Mesodermal cell (in vitro differentiated cells): ENCODE results near the gene FCN2.

Source experiments
- H3K27ac ChIP-seq: 2 replicates; pipeline ENCODE4 v1.7.0; 2013; ENCODE audit warnings: mild to moderate bottlenecking, low read depth, low read length, moderate library complexity; ENCODE audit not compliant: severe bottlenecking
- H3K36me3 ChIP-seq: 2 replicates; pipeline ENCODE4 v1.7.1; 2013; ENCODE audit warnings: mild to moderate bottlenecking, low read length, moderate library complexity; ENCODE audit not compliant: control insufficient read depth, insufficient read depth
- H3K4me1 ChIP-seq: one replicate; pipeline ENCODE4 v1.7.1; 2013; ENCODE audit warnings: mild to moderate bottlenecking, low read length; ENCODE audit not compliant: insufficient read depth, control insufficient read depth, poor library complexity, severe bottlenecking
- H3K4me3 ChIP-seq: 2 replicates; pipeline ENCODE4 v1.7.0; 2013; ENCODE audit warnings: low read length, control low read depth, mild to moderate bottlenecking; ENCODE audit not compliant: insufficient read depth, poor library complexity, severe bottlenecking; ENCODE audit errors: extremely low read depth
- H3K9me3 ChIP-seq: 2 replicates; pipeline ENCODE4 v1.7.1; 2013; ENCODE audit warnings: mild to moderate bottlenecking, low read length, moderate library complexity; ENCODE audit not compliant: control insufficient read depth
- WGBS, 2 experiments: methylation state at CpG; one replicate each; pipeline ENCODE4 v1.1.5; 2013; ENCODE audit warnings: missing lambda C conversion rate in 2 of 2; ENCODE audit not compliant: insufficient coverage in 2 of 2; 5-methylcytosine and 5-hydroxymethylcytosine counted together

FCN2 gene

DNA sequence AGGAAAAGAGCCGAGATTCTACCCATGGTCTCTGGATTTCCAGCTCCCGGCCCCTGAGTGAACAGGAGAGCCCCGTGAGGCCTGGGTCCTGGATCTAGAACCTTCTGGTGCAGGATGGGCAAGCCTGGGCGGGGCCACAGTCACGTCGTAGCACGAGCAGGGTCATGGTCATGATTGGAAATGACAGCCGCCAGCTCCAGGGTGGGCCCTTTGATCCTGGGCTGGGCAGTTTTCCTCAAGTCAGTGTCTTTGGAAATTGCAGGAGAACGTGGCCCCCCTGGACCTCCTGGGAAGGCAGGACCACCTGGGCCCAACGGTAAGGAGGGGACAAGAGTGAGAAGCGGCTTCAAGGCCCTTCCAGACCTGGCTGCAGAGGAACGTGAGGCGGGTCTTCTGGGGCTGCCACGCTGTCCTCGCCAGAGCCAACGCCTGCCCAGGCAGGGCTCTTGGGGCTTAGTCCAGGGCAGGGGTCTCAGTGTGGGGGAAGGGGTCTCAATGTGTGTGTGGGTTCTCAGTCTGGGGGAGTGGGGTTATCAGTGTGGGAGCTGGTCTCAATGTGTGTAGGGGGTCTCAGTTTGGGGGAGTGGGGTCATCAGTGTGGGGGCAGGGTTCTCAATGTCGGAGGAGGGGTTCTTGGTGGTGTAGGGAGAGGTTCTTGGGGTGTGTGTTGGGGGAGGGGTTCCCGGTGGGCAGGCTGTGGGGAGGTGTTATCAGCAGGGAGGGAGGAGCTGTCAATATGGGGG lies 2.6 kb downstream of the FCN2 start:
- no peak overlapping the region for H3K27ac ChIP-seq
- no peaks in the 10 kb centered on the region for H3K4me1 ChIP-seq
- H3K9me3 ChIP-seq, result no peaks in the 10 kb centered on the region
- no peak overlapping the region for H3K4me3 ChIP-seq
- H3K36me3 ChIP-seq, result no peaks in the 10 kb centered on the region
- whole genome bisulfite sequencing, 2 experiments, result 92 to 94% methylated on average over 14 to 18 of the region's 18 CpGs

DNA sequence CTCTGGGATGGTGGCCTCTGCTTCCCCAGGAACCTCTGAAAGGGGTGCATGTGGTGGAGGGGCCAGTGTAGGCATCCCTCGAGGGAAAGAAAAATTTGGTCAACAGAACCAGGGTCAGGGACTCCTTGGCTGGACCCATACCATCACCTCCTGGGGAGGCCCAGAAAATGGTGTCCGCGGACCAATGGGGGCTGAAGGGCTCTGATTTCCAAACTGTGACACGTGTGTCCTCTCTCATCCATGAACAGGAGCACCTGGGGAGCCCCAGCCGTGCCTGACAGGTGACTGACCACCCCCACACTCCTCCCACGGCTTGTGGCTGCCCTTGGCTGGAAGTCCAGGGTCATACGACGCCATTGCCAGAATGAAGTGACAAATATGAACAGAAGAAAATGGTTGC lies 3.9 kb downstream of the FCN2 start:
- no peaks in the 10 kb centered on the region for H3K36me3 ChIP-seq
- no peak overlapping the region for H3K4me3 ChIP-seq
- H3K9me3 ChIP-seq, result no peaks in the 10 kb centered on the region
- H3K27ac ChIP-seq, result no peak overlapping the region
- no peaks in the 10 kb centered on the region for H3K4me1 ChIP-seq
- WGBS, 2 experiments, result 95 to 98% methylated on average over 4 to 7 of the region's 8 CpGs

DNA sequence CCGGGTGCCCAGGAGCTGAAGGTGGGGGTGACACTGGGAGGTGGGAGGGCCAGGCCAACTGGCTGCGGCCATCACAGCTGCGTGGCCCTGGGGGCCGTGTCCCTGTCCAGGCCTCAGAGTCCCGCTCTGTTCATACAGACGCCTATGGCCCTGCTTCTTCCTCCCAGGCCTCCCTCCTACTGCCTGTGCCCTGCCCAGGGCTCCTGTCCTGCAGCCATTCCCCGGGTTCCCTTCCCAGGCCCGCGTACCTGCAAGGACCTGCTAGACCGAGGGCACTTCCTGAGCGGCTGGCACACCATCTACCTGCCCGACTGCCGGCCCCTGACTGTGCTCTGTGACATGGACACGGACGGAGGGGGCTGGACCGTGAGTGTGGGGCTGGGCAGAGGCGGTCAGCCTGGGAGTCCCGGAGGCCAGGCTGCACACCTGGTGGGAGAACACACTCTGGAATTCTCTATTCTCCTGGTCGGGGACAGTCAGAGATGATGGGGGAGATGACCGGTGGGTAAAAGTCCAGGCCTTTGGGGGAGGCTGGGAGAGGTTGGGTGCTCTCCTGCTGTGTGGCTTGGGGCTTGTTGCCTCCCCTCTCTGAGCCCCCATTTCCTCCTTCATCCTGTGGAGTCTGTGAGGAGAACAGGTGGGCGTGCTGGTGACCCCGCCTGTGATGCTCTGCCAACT lies 4.5 kb downstream of the FCN2 start:
- H3K36me3 ChIP-seq, result no peaks in the 10 kb centered on the region
- no peaks in the 10 kb centered on the region for H3K9me3 ChIP-seq
- H3K4me3 ChIP-seq, result no peak overlapping the region
- no peak overlapping the region for H3K27ac ChIP-seq
- 93 to 99% methylated on average over 7 to 10 of the region's 22 CpGs for WGBS, 2 experiments
- no peaks in the 10 kb centered on the region for H3K4me1 ChIP-seq

DNA sequence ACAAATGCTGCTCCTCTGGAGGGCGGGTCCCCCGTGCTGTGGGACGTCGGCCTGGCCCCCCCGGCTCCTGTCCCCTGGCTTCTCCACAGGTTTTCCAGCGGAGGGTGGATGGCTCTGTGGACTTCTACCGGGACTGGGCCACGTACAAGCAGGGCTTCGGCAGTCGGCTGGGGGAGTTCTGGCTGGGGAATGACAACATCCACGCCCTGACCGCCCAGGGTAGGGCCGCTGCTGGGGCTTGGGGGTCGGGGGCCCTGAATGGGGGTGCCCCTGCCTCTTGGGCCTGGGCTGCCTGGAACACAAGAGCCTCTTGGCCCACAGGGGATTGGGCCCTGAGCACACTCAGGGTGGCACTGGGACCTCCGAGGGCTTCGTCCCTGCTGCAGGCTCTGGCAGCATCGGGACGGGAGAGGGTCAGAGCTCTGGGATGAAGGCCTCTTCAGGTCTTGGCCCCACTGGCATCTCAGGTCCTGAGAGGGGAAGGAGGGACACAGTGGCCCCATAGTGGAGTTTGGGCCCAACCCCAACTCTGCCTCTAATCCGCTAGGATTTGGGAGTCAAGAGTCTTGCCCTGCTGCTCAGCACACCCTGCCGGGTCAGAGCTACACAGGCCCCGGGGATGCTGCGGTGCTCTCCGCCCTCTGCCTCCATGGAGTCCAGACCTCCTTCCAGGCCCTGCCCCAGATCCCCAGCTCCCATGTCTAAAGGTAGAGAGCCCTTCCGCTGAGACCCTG lies 5.2 kb downstream of the FCN2 start:
- 90 to 91% methylated on average over 17 to 23 of the region's 24 CpGs for WGBS, 2 experiments
- Histone ChIP-seq H3K36me3 (no peaks in the 10 kb centered on the region), H3K4me3 (no peak overlapping the region), H3K4me1 (no peaks in the 10 kb centered on the region), H3K27ac (no peak overlapping the region), H3K9me3 (no peaks in the 10 kb centered on the region)

DNA sequence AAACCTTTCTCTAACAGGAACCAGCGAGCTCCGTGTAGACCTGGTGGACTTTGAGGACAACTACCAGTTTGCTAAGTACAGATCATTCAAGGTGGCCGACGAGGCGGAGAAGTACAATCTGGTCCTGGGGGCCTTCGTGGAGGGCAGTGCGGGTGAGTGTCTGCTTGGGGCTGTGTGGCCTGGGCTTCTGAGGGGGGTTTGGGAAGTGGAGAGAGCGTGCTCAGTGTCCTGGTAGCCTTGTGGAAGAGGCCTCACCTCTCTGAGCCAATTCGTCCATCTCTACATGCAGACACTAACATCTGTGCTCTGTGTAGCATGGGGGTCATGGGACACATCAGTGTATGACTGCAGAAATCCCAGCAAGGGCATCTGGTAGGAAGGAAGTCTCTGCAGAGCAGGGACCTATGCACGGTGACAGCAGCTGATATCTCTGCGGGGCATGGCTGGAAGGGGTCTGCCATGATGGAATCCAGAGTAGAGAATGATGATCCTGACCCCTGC lies 5.9 kb downstream of the FCN2 start:
- Histone ChIP-seq H3K4me1 (no peaks in the 10 kb centered on the region), H3K9me3 (no peaks in the 10 kb centered on the region), H3K36me3 (no peaks in the 10 kb centered on the region), H3K27ac (no peak overlapping the region), H3K4me3 (no peak overlapping the region)
- WGBS, 2 experiments, result 93 to 97% methylated on average over 9 to 10 of the region's 11 CpGs

DNA sequence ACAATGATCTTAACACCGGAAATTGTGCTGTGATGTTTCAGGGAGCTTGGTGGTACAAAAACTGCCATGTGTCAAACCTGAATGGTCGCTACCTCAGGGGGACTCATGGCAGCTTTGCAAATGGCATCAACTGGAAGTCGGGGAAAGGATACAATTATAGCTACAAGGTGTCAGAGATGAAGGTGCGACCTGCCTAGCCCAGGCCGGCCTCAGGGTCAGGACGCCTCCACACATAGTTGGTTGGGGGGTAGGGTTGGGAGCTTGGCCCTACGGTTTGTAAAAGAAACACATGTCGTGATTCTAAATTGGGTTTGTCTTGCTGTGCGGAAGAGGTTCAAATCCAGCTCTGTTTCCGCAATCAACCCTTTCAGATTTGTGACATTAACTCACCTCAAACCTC lies 6.6 kb downstream of the FCN2 start:
- H3K9me3 ChIP-seq, result no peaks in the 10 kb centered on the region
- no peak overlapping the region for H3K27ac ChIP-seq
- H3K4me3 ChIP-seq, result no peak overlapping the region
- 87 to 89% methylated on average over 7 to 9 of the region's 10 CpGs for WGBS, 2 experiments
- H3K36me3 ChIP-seq, result no peaks in the 10 kb centered on the region
- H3K4me1 ChIP-seq, result no peaks in the 10 kb centered on the region

DNA sequence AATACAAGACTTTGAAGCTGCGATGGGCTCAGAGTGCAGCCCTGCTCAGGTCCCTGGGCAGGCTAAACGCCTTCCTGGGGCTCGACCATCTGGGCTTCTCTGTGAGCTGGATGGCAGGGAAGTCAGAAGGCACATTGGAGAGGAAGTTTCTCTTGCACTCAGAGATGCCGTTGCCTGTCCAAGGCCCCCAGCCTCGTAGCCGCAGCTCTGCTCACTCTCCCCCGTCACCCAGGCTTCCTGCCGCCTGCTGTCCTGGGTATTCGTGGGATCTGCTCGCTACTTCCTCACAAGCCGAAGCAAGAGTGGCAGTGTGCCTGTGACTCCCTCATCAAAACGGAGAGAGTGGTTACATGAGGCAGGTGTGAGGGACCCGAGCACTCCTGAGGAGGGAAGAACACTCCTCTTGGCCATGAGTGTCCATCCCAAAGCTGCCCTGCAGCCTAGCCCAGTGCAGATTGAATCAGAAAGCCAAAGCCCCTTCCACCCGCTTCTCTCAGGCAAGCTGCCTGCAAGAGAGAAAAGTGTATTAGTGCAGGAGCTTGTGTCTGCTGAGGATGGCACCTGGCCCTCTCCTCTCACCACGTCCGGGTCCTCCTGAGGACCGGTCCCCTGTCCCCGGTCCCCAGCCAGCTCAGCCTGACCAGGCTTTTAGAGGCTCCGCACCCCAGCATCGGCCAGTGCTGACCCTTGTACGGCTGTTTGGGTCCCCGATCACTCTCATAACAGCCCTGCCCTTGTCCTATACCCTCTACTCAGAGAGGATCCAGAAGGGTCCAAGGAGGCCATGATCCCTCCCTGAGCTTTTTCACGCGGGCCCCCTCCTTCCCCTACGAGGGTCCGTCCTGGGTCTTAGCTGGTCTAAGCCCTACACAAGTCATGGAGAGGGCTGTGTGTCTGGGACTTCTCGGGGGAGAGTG lies 7.3 kb downstream of the FCN2 start:
- Histone ChIP-seq H3K27ac (no peak overlapping the region), H3K36me3 (no peaks in the 10 kb centered on the region), H3K9me3 (no peaks in the 10 kb centered on the region), H3K4me3 (no peak overlapping the region), H3K4me1 (no peaks in the 10 kb centered on the region)
- 87 to 90% methylated on average over 19 of the region's 27 CpGs for WGBS, 2 experiments

DNA sequence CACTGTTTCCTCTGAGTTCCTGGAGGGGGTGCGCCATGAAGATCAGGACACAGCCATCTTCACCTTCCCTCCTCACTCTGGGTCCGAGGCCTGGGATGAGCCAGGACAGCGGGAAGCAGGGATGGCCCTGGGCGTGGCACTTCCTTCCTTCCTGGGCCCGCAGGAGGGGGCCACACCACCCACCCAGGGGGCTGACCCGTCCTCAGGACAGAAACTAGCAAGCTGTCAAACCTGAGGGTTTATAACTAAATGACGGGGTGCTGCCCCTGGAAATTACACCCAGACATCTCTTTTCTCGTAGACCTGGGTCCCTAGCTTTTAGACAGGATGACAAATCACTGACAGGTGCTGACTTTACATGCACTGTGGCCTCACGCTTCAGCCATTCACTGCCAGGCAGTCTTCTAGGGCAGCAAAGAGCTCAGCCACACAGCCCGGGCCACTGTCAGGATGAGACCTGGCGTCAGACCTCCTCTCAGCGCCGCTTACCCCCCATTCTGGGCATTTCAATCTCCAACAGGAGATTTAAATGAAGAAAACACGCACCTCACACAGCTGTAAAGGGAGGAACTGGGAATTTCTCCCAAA lies 8.1 kb downstream of the FCN2 start:
- Histone ChIP-seq H3K4me3 (no peak overlapping the region), H3K27ac (no peak overlapping the region), H3K4me1 (no peaks in the 10 kb centered on the region), H3K9me3 (no peaks in the 10 kb centered on the region), H3K36me3 (no peaks in the 10 kb centered on the region)
- 87 to 94% methylated on average over 9 to 10 of the region's 14 CpGs for WGBS, 2 experiments

DNA sequence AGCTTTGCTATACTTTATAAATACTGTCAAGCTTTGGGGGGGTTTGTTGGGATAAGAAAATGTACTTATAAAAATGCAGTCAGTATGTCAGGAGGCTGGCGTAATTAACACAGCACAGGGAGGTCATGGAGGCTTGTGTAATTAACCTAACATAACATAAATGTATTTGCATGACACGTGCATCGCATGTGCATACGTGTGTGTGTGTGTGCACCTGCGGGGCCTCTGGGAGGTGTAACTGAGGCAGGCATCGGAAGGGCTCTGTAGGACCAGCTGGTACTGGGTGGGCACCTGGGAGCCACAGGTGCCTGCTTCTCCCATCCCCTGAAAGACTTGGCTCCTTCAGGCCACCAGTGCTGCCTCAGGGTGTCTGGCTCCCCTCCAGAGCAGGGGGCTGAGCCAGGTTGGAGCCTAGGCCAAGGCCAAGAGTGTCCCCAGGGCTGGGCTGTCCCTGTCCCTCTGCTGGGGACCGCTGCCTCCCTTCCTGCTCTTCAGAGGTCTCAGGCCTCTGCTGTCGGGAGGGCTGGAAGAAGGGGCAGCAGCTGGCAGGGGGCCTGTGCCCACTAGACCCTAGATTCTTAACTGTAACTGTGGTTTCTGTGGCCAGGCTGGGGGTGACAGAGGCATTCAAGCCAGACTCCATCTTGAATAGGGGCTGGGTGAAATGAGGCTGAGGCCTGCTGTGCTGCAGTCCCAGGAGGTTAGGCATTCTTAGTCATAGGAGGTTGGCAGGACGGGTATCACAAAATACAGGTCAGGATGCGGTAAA lies 9.0 kb downstream of the FCN2 start:
- Histone ChIP-seq H3K4me3 (no peak overlapping the region), H3K27ac (no peak overlapping the region), H3K4me1 (no peaks in the 10 kb centered on the region), H3K36me3 (no peaks in the 10 kb centered on the region), H3K9me3 (peaks cover 5% of the 10 kb centered on the region)
- 94 to 96% methylated on average over 5 to 9 of the region's 10 CpGs for WGBS, 2 experiments
